Thoracic aorta (tissue), 2 donors: Measurements from ENCODE around the gene TMEM161B. TPM values are rescaled to one million over a fixed set of nuclear protein-coding genes. Genes with fewer than 3 reads are reported as not detected.
"Not testable (repeated sequence)": the region's sequence is repeated elsewhere in the genome, so short reads cannot be mapped to it uniquely, and the experiment has no call there.

Experiments used
- ATAC-seq: fragments of 150-250 bp; one replicate; pipeline ENCODE4 v1.8.0; 2017; ENCODE audit warnings: low read depth; ENCODE audit not compliant: insufficient number of reproducible peaks, low FRiP score
- DNase-seq: peaks from one replicate; pipeline ENCODE4 v3.0.0-alpha.2; 2020; ENCODE audit warnings: low spot score
- H3K27ac ChIP-seq, 2 donors: fragments of 200-600 bp; sonication (generic); 1 replicate in 1 of 2; 2 replicates in 1 of 2; pipeline ENCODE4 v1.5.1; 2016; ENCODE audit warnings: mild to moderate bottlenecking in 2 of 2, moderate library complexity in 2 of 2
- H3K27me3 ChIP-seq: fragments of 200-600 bp; sonication (generic); replicated peaks from 2 replicates; pipeline ENCODE4 v1.6.0; 2016; ENCODE audit warnings: mild to moderate bottlenecking; ENCODE audit not compliant: insufficient read depth
- H3K36me3 ChIP-seq: fragments of 200-600 bp; sonication (generic); one replicate; pipeline ENCODE4 v1.5.1; 2016
- H3K4me1 ChIP-seq, 2 donors: fragments of 200-600 bp; sonication (generic); 1 replicate in 1 of 2; 2 replicates in 1 of 2; pipeline versions ENCODE4 v1.5.1 to v1.6.0; 2016; ENCODE audit warnings: low read depth in 2 of 2, mild to moderate bottlenecking in 1 of 2; ENCODE audit not compliant: control insufficient read depth in 1 of 2
- H3K4me3 ChIP-seq: fragments of 200-600 bp; sonication (generic); 2 replicates; pipeline ENCODE4 v1.5.1; 2016; ENCODE audit warnings: mild to moderate bottlenecking
- H3K9me3 ChIP-seq: fragments of 200-600 bp; sonication (generic); 2 replicates; pipeline ENCODE4 v1.5.1; 2016
- total RNA-seq, 2 donors: library from RNA; depleted of rRNA; stranded (reverse); fragments of >200 nt; gene quantifications; one replicate each; pipeline versions ENCODE4 v1.1.0 to v1.2.3, GENCODE V29; 2016
- TF ChIP-seq, protein P1 (sequence below): fragments of 200-600 bp; sonication (generic); IDR thresholded peaks from one replicate; pipeline ENCODE4 v1.5.1; 2019; ENCODE audit warnings: antibody characterized with exemption

The TMEM161B gene
- total RNA-seq, 2 donors from 2014 or later: 9.7 to 19.5 TPM

DNA sequence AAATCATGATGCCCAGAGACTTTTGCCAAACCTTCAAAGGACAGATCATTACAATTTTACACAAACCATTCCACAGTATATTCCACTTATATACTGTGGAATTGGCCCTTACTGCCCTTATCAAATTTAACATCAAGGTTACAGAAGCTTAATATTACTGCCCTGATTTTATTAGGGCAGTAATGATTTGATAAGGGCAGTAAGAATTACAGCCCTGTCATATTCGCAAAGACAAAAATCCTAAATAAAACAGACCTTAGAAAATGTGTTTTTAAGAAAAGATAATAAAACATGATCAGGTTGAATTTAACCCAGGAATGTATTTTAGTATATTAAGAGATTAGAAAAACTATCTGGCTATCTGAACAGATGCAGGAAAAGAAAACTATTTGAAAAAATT, 7.7 kb upstream of the TMEM161B start:
- H3K27me3 ChIP-seq: no peaks in the 10 kb centered on the region
- TF ChIP-seq, protein P1, sequence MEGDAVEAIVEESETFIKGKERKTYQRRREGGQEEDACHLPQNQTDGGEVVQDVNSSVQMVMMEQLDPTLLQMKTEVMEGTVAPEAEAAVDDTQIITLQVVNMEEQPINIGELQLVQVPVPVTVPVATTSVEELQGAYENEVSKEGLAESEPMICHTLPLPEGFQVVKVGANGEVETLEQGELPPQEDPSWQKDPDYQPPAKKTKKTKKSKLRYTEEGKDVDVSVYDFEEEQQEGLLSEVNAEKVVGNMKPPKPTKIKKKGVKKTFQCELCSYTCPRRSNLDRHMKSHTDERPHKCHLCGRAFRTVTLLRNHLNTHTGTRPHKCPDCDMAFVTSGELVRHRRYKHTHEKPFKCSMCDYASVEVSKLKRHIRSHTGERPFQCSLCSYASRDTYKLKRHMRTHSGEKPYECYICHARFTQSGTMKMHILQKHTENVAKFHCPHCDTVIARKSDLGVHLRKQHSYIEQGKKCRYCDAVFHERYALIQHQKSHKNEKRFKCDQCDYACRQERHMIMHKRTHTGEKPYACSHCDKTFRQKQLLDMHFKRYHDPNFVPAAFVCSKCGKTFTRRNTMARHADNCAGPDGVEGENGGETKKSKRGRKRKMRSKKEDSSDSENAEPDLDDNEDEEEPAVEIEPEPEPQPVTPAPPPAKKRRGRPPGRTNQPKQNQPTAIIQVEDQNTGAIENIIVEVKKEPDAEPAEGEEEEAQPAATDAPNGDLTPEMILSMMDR: no peak

DNA sequence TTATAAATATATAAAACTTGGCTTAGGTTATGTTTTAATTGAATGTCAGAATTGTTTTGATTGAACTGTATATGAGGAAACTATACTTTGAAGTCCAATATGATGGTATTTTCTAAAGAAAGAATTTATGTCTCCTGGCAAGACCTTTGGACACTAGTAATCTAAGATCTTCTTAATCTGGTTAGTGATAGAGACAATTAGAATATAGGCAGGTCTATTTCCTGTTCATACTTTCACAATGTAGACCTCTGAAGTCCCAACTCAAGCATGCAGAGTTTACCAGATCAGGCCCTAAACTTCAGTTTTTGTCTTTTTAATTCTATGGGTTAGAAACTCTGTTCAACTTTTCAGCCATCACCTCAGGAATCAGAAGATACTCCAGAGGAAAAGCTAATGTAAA, 6.9 kb upstream of the TMEM161B start:
- Histone ChIP-seq H3K27me3 (no peaks in the 10 kb centered on the region), H3K9me3 (no peaks in the 10 kb centered on the region), H3K36me3 (no peaks in the 10 kb centered on the region), H3K4me1 (peaks cover 0 to 4% of the 10 kb centered on the region in 2 donors), H3K27ac (no peak overlapping the region), H3K4me3 (no peak overlapping the region)
- TF ChIP-seq, protein P1: no peak
- DNase-seq (no peak), ATAC-seq (no peak)

More for the DNA sequence above, 7.7 kb upstream of the TMEM161B start:
- H3K4me1 ChIP-seq: no peaks in the 10 kb centered on the region
- no peak overlapping the region for H3K4me3 ChIP-seq
- no peak for DNase-seq
- no peak for ATAC-seq
- no peaks in the 10 kb centered on the region for H3K36me3 ChIP-seq
- H3K27ac ChIP-seq: no peak overlapping the region
- no peaks in the 10 kb centered on the region for H3K9me3 ChIP-seq

DNA sequence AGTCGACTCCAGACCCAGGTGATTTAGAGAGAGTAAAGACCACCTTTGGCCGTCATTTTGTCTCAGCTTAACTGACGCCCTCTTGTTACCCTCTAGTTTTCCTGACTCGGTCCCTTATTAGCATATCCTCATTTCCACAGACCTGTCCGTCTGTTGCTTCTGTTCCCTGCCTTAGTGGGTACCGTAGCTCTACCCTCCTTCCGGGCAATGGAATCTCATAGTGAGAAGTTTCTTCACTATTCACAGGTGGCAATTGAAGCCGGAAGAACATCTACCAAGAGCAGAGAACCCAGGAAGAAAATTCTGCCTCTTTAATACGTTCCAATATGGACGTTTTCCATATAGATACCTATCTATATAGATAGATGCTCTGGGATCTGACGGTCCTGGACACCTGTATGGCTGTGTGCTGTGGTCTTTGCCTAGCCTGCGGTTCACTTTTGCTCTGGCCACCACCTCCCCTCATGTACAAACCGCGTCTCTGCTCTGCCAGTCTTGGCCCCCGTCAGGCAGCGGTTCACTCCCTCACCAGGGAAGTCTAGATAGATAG, 652 bp upstream of the TMEM161B start:
- no peak overlapping the region for H3K27ac ChIP-seq

DNA sequence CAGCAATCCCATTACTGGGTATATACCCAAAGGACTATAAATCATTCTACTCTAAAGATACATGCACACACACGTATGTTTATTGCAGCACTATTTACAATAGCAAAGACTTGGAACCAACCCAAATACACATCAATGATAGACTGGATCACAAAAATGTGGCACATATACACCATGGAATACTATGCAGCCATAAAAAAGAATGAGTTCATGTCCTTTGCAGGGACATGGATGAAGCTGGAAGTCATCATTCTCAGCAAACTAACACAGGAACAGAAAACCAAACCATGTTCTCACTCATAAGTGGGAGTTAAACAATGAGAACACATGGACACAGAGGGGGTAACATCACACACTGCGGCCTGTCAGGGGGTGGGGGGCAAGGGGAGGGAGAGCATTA, 4.1 kb downstream of the TMEM161B start:
- ATAC-seq, H3K9me3 ChIP-seq: not testable (repeated sequence)
- H3K4me1 ChIP-seq: peaks cover 6 to 16% of the 10 kb centered on the region in 2 donors

More for the DNA sequence above, 652 bp upstream of the TMEM161B start:
- TF ChIP-seq, protein P1: no peak
- DNase-seq (no peak), ATAC-seq (no peak)
- Histone ChIP-seq H3K4me3 (peak overlapping the region; percentile 84), H3K27me3 (no peaks in the 10 kb centered on the region), H3K4me1 (peaks cover 16 to 31% of the 10 kb centered on the region in 2 donors), H3K9me3 (no peaks in the 10 kb centered on the region), H3K36me3 (no peaks in the 10 kb centered on the region)

DNA sequence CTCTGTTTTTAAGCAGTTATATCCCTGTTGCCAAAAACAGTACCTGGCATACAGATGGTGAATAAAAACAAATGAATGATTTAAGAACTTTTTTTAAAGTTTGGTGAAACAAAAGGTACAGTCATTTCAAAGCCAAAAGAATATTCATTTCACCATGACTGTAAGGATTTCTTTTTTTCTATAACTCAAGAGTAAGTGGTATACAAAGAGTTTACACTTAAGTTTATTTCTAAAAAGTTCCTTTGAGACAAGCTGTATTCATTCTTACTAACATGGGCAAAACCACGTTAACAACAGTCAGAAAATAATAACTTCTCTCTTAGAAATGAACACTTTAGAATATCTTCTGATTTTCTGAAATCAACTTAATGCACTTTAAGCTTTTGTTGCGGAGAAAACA, 5.3 kb downstream of the TMEM161B start:
- Histone ChIP-seq H3K27me3 (no peaks in the 10 kb centered on the region), H3K36me3 (no peaks in the 10 kb centered on the region), H3K4me3 (no peak overlapping the region), H3K4me1 (peaks cover 4 to 12% of the 10 kb centered on the region in 2 donors), H3K9me3 (no peaks in the 10 kb centered on the region), H3K27ac (no peak overlapping the region)
- no peak for ATAC-seq
- DNase-seq: no peak
- TF ChIP-seq, protein P1: no peak

More for the DNA sequence above, 4.1 kb downstream of the TMEM161B start:
- H3K36me3 ChIP-seq, H3K27me3 ChIP-seq, DNase-seq, H3K4me3 ChIP-seq, H3K27ac ChIP-seq: not testable (repeated sequence)

DNA sequence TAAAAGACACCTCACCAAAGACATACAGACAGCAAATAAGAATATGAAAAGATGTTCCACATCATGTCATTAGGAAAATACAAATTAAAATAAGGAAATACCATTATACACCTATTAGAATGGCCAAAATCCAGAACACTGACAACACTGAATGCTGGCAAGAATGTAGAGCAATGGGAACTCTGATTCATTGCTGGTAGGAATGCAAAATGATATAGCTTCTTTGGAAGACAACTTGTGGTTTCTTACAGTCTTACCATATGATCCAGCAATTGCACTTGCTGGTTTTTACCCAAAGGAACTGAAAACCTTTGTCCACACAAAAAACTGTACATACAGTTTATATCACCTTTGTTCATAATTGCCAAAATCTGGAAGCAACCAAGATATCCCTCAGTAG, 6.5 kb downstream of the TMEM161B start:
- Histone ChIP-seq H3K4me3 (no peak overlapping the region), H3K27me3 (no peaks in the 10 kb centered on the region), H3K36me3 (no peaks in the 10 kb centered on the region), H3K4me1 (peaks cover 0 to under 1% of the 10 kb centered on the region in 2 donors), H3K9me3 (no peaks in the 10 kb centered on the region), H3K27ac (no peak overlapping the region)
- no peak for DNase-seq
- ATAC-seq: no peak
- TF ChIP-seq, protein P1: no peak
